SK-N-SH treated with all-trans-retinoic acid at 6 μM for 48 hours (cell line): Measurements from ENCODE around the gene C1orf105.
A peak's percentile ranks its signal among the peaks of the same experiment; 100 is the strongest.

Experiments used
- ATAC-seq: fragments of 200-7000 bp; cut with Tn5 transposase; 3 replicates; pipeline ENCODE4 v1.9.1; 2020; ENCODE audit warnings: mild to moderate bottlenecking, moderate library complexity
- ARNTL ChIP-seq: fragments of 450-650 bp; formaldehyde crosslinking; IDR thresholded peaks from 2 replicates; pipeline ENCODE4 v1.5.0; 2020; ENCODE audit warnings: low read depth, mild to moderate bottlenecking, moderate library complexity, borderline replicate concordance
- CSDC2 ChIP-seq: fragments of 250-450 bp; sonication (Bioruptor Pico); IDR thresholded peaks from 2 replicates; pipeline ENCODE4 v1.5.0; 2020; ENCODE audit warnings: mild to moderate bottlenecking, moderate library complexity
- ESRRG ChIP-seq: fragments of 250-450 bp; sonication (Bioruptor Pico); IDR thresholded peaks from 2 replicates; pipeline ENCODE4 v1.6.1; 2021; ENCODE audit warnings: mild to moderate bottlenecking
- RARB ChIP-seq: fragments of 250-450 bp; sonication (Bioruptor Pico); IDR thresholded peaks from 2 replicates; pipeline ENCODE4 v1.8.0; 2021; ENCODE audit warnings: mild to moderate bottlenecking, moderate library complexity
- TOX ChIP-seq: fragments of 250-450 bp; sonication (Bioruptor Pico); IDR thresholded peaks from 2 replicates; pipeline ENCODE4 v1.8.0; 2021; ENCODE audit warnings: mild to moderate bottlenecking, moderate library complexity, borderline replicate concordance
- ZC3H10 ChIP-seq: fragments of 250-450 bp; sonication (Bioruptor Pico); IDR thresholded peaks from 2 replicates; pipeline ENCODE4 v1.5.1; 2021; ENCODE audit warnings: mild to moderate bottlenecking, moderate library complexity
- ZFP3 ChIP-seq: fragments of 250-450 bp; sonication (Bioruptor Pico); IDR thresholded peaks from 2 replicates; pipeline ENCODE4 v1.5.0; 2020; ENCODE audit warnings: mild to moderate bottlenecking, moderate library complexity
- ZFP30 ChIP-seq: fragments of 450-650 bp; formaldehyde crosslinking; IDR thresholded peaks from 2 replicates; pipeline ENCODE4 v1.5.0; 2022; ENCODE audit warnings: mild to moderate bottlenecking, moderate library complexity
- ZNF565 ChIP-seq: fragments of 450-650 bp; formaldehyde crosslinking; conservative IDR thresholded peaks from 2 replicates; pipeline ENCODE4 v1.5.0; 2020; ENCODE audit warnings: low read depth, mild to moderate bottlenecking, moderate library complexity
- ZNF8 ChIP-seq: fragments of 450-650 bp; formaldehyde crosslinking; IDR thresholded peaks from 2 replicates; pipeline ENCODE4 v1.5.0; 2020; ENCODE audit warnings: mild to moderate bottlenecking, moderate library complexity
- TF ChIP-seq, protein P1 (sequence below): fragments of 250-450 bp; sonication (Bioruptor Pico); IDR thresholded peaks from 2 replicates; pipeline ENCODE4 v1.5.1; 2021; ENCODE audit warnings: mild to moderate bottlenecking, moderate library complexity
- TF ChIP-seq, protein P2 (sequence below): fragments of 250-450 bp; sonication (Bioruptor Pico); IDR thresholded peaks from 2 replicates; pipeline ENCODE4 v1.5.0; 2020; ENCODE audit warnings: mild to moderate bottlenecking, moderate library complexity
- TF ChIP-seq, protein P3 (sequence below): fragments of 250-450 bp; sonication (Bioruptor Pico); IDR thresholded peaks from 2 replicates; pipeline ENCODE4 v1.8.0; 2021; ENCODE audit warnings: low read depth, mild to moderate bottlenecking, moderate library complexity, borderline replicate concordance
- TF ChIP-seq, protein P4 (sequence below): fragments of 250-450 bp; sonication (Bioruptor Pico); IDR thresholded peaks from 2 replicates; pipeline ENCODE4 v1.8.0; 2020; ENCODE audit warnings: mild to moderate bottlenecking, moderate library complexity, borderline replicate concordance

C1orf105 gene

DNA sequence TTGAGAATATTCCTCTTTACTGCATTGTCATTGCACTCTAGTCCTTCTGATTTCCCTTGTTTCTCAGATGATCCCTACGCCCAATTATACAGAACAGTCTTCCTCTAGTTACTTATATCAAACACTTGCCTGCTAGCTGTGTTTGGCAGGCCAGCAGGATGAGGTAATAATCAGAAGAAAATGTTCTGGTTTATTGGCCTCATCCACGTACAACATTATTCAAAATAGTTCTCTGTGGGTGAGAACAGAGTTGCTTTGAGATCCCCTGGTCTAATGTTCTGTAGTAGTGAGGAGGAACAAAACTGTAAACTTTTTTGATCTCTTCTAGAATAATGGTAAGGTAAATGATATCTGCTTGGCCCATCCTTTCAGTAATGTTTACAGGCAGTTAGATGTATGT lies 22.3 kb upstream of the C1orf105 start (continued):
- TF ChIP-seq, protein P1, sequence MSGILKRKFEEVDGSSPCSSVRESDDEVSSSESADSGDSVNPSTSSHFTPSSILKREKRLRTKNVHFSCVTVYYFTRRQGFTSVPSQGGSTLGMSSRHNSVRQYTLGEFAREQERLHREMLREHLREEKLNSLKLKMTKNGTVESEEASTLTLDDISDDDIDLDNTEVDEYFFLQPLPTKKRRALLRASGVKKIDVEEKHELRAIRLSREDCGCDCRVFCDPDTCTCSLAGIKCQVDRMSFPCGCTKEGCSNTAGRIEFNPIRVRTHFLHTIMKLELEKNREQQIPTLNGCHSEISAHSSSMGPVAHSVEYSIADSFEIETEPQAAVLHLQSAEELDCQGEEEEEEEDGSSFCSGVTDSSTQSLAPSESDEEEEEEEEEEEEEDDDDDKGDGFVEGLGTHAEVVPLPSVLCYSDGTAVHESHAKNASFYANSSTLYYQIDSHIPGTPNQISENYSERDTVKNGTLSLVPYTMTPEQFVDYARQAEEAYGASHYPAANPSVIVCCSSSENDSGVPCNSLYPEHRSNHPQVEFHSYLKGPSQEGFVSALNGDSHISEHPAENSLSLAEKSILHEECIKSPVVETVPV (CRISPR knock-in tag) = no peak
- TF ChIP-seq, all 23 proteins: peak for 0

DNA sequence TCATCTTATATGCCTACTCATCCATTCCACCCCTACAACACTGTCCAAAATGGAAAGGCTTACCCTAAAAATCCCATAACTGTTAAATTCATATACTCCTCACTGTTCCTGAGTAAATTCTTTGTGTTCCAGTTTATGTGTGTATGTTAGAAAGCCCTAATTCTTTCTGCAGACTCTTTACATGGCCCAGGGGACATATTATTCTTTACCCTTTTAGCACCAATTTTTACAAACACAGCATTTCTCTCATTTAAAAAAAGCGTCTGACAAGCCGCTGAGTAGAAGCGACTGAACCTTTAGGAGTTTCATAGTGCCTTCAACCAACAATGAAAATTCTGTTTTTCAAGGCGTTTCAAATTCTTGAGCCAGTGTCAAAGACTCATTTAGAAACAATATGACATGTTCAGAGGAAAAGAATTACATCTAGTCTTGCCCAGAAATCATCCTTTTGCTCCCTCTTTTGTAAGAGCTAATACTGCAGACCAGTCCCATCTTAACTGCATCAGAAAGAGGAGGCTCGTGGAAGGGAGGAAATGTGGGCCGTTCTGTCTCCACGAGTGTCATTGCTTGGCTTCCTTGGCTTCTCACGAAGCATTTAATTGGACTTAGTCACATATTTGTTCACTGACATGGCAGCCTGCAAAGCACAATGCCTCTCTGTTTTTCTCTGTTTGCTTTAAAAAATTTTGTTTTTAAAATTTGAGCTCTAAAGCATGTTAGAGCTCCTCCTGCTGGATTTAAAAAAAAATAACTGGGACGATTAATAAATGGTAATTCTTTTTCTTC lies 21.3 kb upstream of the C1orf105 start:
- TF ChIP-seq TOX (CRISPR knock-in tag) (peak; percentile 10; the same call in 1 of the 2 replicates), ZNF8 (CRISPR knock-in tag) (no peak), ZFP3 (CRISPR knock-in tag) (no peak), RARB (CRISPR knock-in tag) (no peak), ZC3H10 (0 out of 2 replicates have a peak, but pooled peaks have one; percentile 6)
- TF ChIP-seq, protein P2, sequence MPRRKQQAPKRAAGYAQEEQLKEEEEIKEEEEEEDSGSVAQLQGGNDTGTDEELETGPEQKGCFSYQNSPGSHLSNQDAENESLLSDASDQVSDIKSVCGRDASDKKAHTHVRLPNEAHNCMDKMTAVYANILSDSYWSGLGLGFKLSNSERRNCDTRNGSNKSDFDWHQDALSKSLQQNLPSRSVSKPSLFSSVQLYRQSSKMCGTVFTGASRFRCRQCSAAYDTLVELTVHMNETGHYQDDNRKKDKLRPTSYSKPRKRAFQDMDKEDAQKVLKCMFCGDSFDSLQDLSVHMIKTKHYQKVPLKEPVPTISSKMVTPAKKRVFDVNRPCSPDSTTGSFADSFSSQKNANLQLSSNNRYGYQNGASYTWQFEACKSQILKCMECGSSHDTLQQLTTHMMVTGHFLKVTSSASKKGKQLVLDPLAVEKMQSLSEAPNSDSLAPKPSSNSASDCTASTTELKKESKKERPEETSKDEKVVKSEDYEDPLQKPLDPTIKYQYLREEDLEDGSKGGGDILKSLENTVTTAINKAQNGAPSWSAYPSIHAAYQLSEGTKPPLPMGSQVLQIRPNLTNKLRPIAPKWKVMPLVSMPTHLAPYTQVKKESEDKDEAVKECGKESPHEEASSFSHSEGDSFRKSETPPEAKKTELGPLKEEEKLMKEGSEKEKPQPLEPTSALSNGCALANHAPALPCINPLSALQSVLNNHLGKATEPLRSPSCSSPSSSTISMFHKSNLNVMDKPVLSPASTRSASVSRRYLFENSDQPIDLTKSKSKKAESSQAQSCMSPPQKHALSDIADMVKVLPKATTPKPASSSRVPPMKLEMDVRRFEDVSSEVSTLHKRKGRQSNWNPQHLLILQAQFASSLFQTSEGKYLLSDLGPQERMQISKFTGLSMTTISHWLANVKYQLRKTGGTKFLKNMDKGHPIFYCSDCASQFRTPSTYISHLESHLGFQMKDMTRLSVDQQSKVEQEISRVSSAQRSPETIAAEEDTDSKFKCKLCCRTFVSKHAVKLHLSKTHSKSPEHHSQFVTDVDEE (CRISPR knock-in tag) = no peak
- TF ChIP-seq, protein P3, sequence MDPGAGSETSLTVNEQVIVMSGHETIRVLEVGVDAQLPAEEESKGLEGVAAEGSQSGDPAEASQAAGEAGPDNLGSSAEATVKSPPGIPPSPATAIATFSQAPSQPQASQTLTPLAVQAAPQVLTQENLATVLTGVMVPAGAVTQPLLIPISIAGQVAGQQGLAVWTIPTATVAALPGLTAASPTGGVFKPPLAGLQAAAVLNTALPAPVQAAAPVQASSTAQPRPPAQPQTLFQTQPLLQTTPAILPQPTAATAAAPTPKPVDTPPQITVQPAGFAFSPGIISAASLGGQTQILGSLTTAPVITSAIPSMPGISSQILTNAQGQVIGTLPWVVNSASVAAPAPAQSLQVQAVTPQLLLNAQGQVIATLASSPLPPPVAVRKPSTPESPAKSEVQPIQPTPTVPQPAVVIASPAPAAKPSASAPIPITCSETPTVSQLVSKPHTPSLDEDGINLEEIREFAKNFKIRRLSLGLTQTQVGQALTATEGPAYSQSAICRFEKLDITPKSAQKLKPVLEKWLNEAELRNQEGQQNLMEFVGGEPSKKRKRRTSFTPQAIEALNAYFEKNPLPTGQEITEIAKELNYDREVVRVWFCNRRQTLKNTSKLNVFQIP (CRISPR knock-in tag) = 0 out of 2 replicates have a peak, but pooled peaks have one; percentile 47
- TF ChIP-seq, protein P1 (CRISPR knock-in tag) = no peak
- peak; percentile 83 for ATAC-seq

DNA sequence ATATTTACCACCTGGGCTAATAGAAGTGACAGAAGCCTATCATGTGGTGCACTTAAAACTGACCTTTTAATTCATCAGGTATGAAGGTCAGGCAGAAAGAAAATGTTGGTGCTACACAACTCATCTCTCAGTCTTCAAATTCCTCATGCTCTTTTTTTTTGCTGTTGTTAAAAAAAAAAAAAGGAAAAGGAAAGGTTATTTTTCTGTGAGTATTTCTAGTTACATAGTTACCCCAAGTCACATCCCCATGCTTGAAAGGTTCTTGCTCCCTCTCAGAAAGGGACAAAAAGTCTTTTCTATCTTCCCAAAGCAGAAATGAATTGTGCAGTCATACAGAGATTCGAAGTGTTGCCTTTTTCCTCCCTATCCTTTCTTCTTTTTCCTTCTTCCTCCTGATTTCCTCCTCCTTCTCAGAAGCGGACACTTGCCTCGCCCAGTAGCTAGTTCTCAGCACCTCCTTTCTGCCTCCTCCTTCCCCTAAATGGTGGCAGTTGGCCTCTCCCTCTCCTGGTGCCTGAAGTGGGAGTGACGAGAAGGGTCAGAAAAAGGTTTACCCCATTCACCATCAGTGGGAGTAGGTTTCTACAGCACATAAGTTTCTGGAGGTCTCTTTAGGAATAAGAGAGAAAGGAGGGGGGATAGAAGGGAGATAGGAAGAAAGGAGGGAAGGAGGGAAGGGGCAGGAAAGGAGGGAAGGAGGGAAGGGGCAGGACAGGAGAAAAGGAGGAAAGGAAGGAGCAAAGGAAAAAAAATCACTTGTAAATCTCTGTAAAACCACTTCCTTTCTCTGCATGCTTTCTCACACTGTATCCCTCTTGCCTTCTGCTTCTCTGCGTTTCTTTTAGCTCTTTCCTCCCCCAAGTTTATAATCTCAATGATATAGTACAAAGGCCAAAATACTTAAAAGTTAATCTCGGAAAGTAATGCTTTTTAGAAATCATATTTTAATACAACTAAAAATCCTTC lies 20.4 kb upstream of the C1orf105 start:
- 0 out of 3 replicates have a peak, but pooled peaks have one; percentile 9 for ATAC-seq
- TF ChIP-seq CSDC2 (no peak), ARNTL (CRISPR knock-in tag) (no peak), ZNF565 (CRISPR knock-in tag) (no peak), ZC3H10 (no peak), ZFP30 (no peak), ESRRG (no peak)
- TF ChIP-seq, protein P1 (CRISPR knock-in tag) = no peak
- TF ChIP-seq, protein P4, sequence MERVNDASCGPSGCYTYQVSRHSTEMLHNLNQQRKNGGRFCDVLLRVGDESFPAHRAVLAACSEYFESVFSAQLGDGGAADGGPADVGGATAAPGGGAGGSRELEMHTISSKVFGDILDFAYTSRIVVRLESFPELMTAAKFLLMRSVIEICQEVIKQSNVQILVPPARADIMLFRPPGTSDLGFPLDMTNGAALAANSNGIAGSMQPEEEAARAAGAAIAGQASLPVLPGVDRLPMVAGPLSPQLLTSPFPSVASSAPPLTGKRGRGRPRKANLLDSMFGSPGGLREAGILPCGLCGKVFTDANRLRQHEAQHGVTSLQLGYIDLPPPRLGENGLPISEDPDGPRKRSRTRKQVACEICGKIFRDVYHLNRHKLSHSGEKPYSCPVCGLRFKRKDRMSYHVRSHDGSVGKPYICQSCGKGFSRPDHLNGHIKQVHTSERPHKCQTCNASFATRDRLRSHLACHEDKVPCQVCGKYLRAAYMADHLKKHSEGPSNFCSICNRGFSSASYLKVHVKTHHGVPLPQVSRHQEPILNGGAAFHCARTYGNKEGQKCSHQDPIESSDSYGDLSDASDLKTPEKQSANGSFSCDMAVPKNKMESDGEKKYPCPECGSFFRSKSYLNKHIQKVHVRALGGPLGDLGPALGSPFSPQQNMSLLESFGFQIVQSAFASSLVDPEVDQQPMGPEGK (CRISPR knock-in tag) = no peak
